ENCODE data around the gene CFAP44. TPM values are rescaled to one million over a fixed set of nuclear protein-coding genes. Genes with fewer than 3 reads are reported as not detected.

The CFAP44 gene
- total and polyA plus RNA-seq, 2 donors (not counting 1 experiment from before 2014, with no cell fraction given), result 0.51 to 1.5 TPM

GRCh38 chr3:113450911-113451310 lies 9.6 kb upstream of the CFAP44 start:
- no peaks in the 10 kb centered on the region for H3K4me1 ChIP-seq (ENCODE audit: control insufficient read depth, extremely low read depth, insufficient read depth, low read length)
- H2AFZ ChIP-seq (ENCODE audit: low read length), result no peak overlapping the region
- H3K27me3 ChIP-seq (ENCODE audit: control insufficient read depth, insufficient read depth, low read length), result no peaks in the 10 kb centered on the region
- TF ChIP-seq EZH2 (IDR thresholded peaks at IDR 0.05; ENCODE audit: low read length, missing control alignments) (no peak), CTCF (conservative IDR thresholded peaks at IDR 0.05 in 1 of 2, IDR thresholded peaks at IDR 0.05 in 1 of 2; ENCODE audit: low read depth in 1 of 2, low read length in 2 of 2) (no peak)
- H3K9me3 ChIP-seq (ENCODE audit: control insufficient read depth, insufficient read depth, low read depth, low read length), result no peaks in the 10 kb centered on the region
- H3K36me3 ChIP-seq (ENCODE audit: control insufficient read depth, insufficient read depth, low read length), result no peaks in the 10 kb centered on the region
- no peak overlapping the region for H3K27ac ChIP-seq (ENCODE audit: insufficient read depth, low read length)
- no peak overlapping the region for H3K9ac ChIP-seq (ENCODE audit: insufficient read depth, low read length)
- no peak overlapping the region for H3K4me3 ChIP-seq (replicated peaks in 1 of 4; ENCODE audit: control extremely low read depth in 1 of 4, insufficient read depth in 1 of 4, low read depth in 3 of 4, low read length in 4 of 4)
- no peak for DNase-seq (ENCODE audit: low read depth in 2 of 2)
- H3K4me2 ChIP-seq (ENCODE audit: extremely low read depth, insufficient read depth, low read length), result no peak overlapping the region
- H3K79me2 ChIP-seq (ENCODE audit: control insufficient read depth, insufficient read depth, low read length), result no peaks in the 10 kb centered on the region
- no peaks in the 10 kb centered on the region for H4K20me1 ChIP-seq (ENCODE audit: control insufficient read depth, extremely low read depth, insufficient read depth, low read length)

- H3K36me3 ChIP-seq (ENCODE audit: control insufficient read depth, insufficient read depth, low read length), result no peaks in the 10 kb centered on the region
- DNase-seq (ENCODE audit: low read depth in 2 of 2), result no peak
- no peaks in the 10 kb centered on the region for H3K27me3 ChIP-seq (ENCODE audit: control insufficient read depth, insufficient read depth, low read length)
- H2AFZ ChIP-seq (ENCODE audit: low read length), result no peak overlapping the region
- peaks cover 2% of the 10 kb centered on the region for H3K4me1 ChIP-seq (ENCODE audit: control insufficient read depth, extremely low read depth, insufficient read depth, low read length)
- no peaks in the 10 kb centered on the region for H3K9me3 ChIP-seq (ENCODE audit: control insufficient read depth, insufficient read depth, low read depth, low read length)
- H3K79me2 ChIP-seq (ENCODE audit: control insufficient read depth, insufficient read depth, low read length), result no peaks in the 10 kb centered on the region
- no peak overlapping the region for H3K4me2 ChIP-seq (ENCODE audit: extremely low read depth, insufficient read depth, low read length)
- no peak overlapping the region for H3K9ac ChIP-seq (ENCODE audit: insufficient read depth, low read length)
- no peaks in the 10 kb centered on the region for H4K20me1 ChIP-seq (ENCODE audit: control insufficient read depth, extremely low read depth, insufficient read depth, low read length)
- TF ChIP-seq CTCF (conservative IDR thresholded peaks at IDR 0.05 in 1 of 2, IDR thresholded peaks at IDR 0.05 in 1 of 2; ENCODE audit: low read depth in 1 of 2, low read length in 2 of 2), result no peak
- no peak for TF ChIP-seq EZH2 (IDR thresholded peaks at IDR 0.05; ENCODE audit: low read length, missing control alignments)
- H3K27ac ChIP-seq (ENCODE audit: insufficient read depth, low read length), result no peak overlapping the region
- no peak overlapping the region for H3K4me3 ChIP-seq (replicated peaks in 1 of 4; ENCODE audit: control extremely low read depth in 1 of 4, insufficient read depth in 1 of 4, low read depth in 3 of 4, low read length in 4 of 4)
Measured at GRCh38 chr3:113439606-113440005, 1.7 kb downstream of the CFAP44 start.

GRCh38 chr3:113438224-113438623 lies 3.1 kb downstream of the CFAP44 start:
- no peaks in the 10 kb centered on the region for H3K9me3 ChIP-seq (ENCODE audit: control insufficient read depth, insufficient read depth, low read depth, low read length)
- DNase-seq (ENCODE audit: low read depth in 2 of 2), result no peak

More at GRCh38 chr3:113438224-113438623, 3.1 kb downstream of the CFAP44 start:
- H3K27ac ChIP-seq (ENCODE audit: insufficient read depth, low read length), result no peak overlapping the region
- H3K4me3 ChIP-seq (replicated peaks in 1 of 4; ENCODE audit: control extremely low read depth in 1 of 4, insufficient read depth in 1 of 4, low read depth in 3 of 4, low read length in 4 of 4), result no peak overlapping the region
- H3K79me2 ChIP-seq (ENCODE audit: control insufficient read depth, insufficient read depth, low read length), result no peaks in the 10 kb centered on the region
- peaks cover 2% of the 10 kb centered on the region for H3K4me1 ChIP-seq (ENCODE audit: control insufficient read depth, extremely low read depth, insufficient read depth, low read length)
- no peaks in the 10 kb centered on the region for H3K36me3 ChIP-seq (ENCODE audit: control insufficient read depth, insufficient read depth, low read length)
- H2AFZ ChIP-seq (ENCODE audit: low read length), result no peak overlapping the region
- no peaks in the 10 kb centered on the region for H4K20me1 ChIP-seq (ENCODE audit: control insufficient read depth, extremely low read depth, insufficient read depth, low read length)
- no peak overlapping the region for H3K4me2 ChIP-seq (ENCODE audit: extremely low read depth, insufficient read depth, low read length)
- H3K27me3 ChIP-seq (ENCODE audit: control insufficient read depth, insufficient read depth, low read length), result no peaks in the 10 kb centered on the region
- no peak overlapping the region for H3K9ac ChIP-seq (ENCODE audit: insufficient read depth, low read length)
- TF ChIP-seq EZH2 (IDR thresholded peaks at IDR 0.05; ENCODE audit: low read length, missing control alignments) (no peak), CTCF (conservative IDR thresholded peaks at IDR 0.05 in 1 of 2, IDR thresholded peaks at IDR 0.05 in 1 of 2; ENCODE audit: low read depth in 1 of 2, low read length in 2 of 2) (no peak)

All from fibroblast of lung (primary cell).